Tibial nerve (tissue), 3 donors: ENCODE measurements around the gene PDE6H.

Experiments
- POLR2A ChIP-seq, 2 donors: fragments of 450-650 bp; IDR thresholded peaks; one replicate each; pipeline ENCODE4 v1.6.1; 2017; ENCODE audit warnings: antibody characterized with exemption in 2 of 2, mild to moderate bottlenecking in 2 of 2, moderate library complexity in 2 of 2
- TF ChIP-seq, protein P1 (sequence below), 5 experiments: fragments of 200-600 bp in 3 of 5; fragments of 450-650 bp in 2 of 5; sonication (generic) in 3 of 5; IDR thresholded peaks; one replicate each; pipeline ENCODE4 v1.5.1; 2016 to 2019; ENCODE audit warnings: antibody characterized with exemption in 5 of 5, mild to moderate bottlenecking in 3 of 5, moderate library complexity in 2 of 5

DNA sequence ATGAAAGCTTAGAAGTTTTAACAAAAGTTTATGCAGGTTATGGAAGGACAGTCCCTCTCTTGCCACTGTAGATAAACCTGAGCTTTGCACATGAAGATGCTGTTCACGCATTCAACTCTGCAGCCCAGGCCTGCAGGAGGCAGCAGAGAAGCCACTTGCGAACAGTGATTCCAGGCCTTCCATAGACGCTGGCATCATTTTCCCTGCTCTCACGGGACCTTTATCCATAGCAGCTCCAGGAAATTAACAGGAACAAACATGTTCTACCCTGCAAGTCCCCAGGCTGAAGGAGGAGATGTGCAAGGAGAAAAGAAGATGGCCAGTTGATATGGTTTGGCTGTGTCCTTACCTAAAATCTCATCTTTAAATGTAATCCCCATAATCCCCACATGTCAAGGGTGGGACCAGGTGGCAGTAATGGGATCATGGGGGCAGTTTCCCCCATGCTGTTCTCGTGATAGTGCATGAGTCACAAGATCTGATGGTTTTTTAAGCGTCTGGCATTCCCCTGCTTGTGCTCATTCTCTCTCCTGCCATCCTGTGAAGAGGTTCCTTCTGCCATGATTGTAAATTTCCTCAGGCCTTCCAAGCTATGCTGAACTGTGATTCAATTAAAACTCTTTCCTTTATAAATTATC is 36.5 kb upstream of the PDE6H start:
- TF ChIP-seq, protein P1, sequence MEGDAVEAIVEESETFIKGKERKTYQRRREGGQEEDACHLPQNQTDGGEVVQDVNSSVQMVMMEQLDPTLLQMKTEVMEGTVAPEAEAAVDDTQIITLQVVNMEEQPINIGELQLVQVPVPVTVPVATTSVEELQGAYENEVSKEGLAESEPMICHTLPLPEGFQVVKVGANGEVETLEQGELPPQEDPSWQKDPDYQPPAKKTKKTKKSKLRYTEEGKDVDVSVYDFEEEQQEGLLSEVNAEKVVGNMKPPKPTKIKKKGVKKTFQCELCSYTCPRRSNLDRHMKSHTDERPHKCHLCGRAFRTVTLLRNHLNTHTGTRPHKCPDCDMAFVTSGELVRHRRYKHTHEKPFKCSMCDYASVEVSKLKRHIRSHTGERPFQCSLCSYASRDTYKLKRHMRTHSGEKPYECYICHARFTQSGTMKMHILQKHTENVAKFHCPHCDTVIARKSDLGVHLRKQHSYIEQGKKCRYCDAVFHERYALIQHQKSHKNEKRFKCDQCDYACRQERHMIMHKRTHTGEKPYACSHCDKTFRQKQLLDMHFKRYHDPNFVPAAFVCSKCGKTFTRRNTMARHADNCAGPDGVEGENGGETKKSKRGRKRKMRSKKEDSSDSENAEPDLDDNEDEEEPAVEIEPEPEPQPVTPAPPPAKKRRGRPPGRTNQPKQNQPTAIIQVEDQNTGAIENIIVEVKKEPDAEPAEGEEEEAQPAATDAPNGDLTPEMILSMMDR (IDR thresholded peaks at IDR 0.05), result no peak
- TF ChIP-seq POLR2A (IDR thresholded peaks at IDR 0.05), result no peak
